ENCODE results near the gene CRLF1.

GRCh38 chr19:18586306-18586705 lies 20.3 kb downstream of the CRLF1 start:
- no peak; the same call in 1 of the 2 replicates for TF ChIP-seq CTCF (IDR thresholded peaks at IDR 0.05; ENCODE audit: low read length)
- no peak for TF ChIP-seq EZH2 (IDR thresholded peaks at IDR 0.05; ENCODE audit: borderline replicate concordance, low read length)

Data from OCI-LY1 (cell line).